ENCODE data around the gene AGPS. TPM values are rescaled to one million over a fixed set of nuclear protein-coding genes. Genes with fewer than 3 reads are reported as not detected.
"Not testable (repeated sequence)": the region's sequence is repeated elsewhere in the genome, so short reads cannot be mapped to it uniquely, and the experiment has no call there.

The AGPS gene
- polyA plus RNA-seq, 4 donors, result 44.0 to 54.7 (median 50.0) TPM

- no peak for DNase-seq (ENCODE audit: low read depth in 4 of 4, low spot score in 3 of 4)
Measured at GRCh38 chr2:177465400-177466138, 73.0 kb downstream of the AGPS start.

- DNase-seq (ENCODE audit: low read depth in 4 of 4, low spot score in 3 of 4), result no peak
Measured at GRCh38 chr2:177466337-177467195, 74.0 kb downstream of the AGPS start.

- no peak for DNase-seq (ENCODE audit: low read depth in 4 of 4, low spot score in 3 of 4)
Measured at GRCh38 chr2:177467646-177468045, 75.1 kb downstream of the AGPS start.

GRCh38 chr2:177471990-177472389 is 79.4 kb downstream of the AGPS start:
- DNase-seq (ENCODE audit: low read depth in 4 of 4, low spot score in 3 of 4), result no peak

GRCh38 chr2:177474301-177474700 is 81.7 kb downstream of the AGPS start:
- no peak for DNase-seq (ENCODE audit: low read depth in 4 of 4, low spot score in 3 of 4)

GRCh38 chr2:177474998-177475397 is 82.4 kb downstream of the AGPS start:
- no peak for DNase-seq (ENCODE audit: low read depth in 4 of 4, low spot score in 3 of 4)

GRCh38 chr2:177476897-177477296 is 84.3 kb downstream of the AGPS start:
- DNase-seq (ENCODE audit: low read depth in 4 of 4, low spot score in 3 of 4), result no peak

- DNase-seq (ENCODE audit: low read depth in 4 of 4, low spot score in 3 of 4), result no peak
Measured at GRCh38 chr2:177478029-177478428, 85.5 kb downstream of the AGPS start.

- no peak for DNase-seq (ENCODE audit: low read depth in 4 of 4, low spot score in 3 of 4)
Measured at GRCh38 chr2:177478907-177479306, 86.3 kb downstream of the AGPS start.

- DNase-seq (ENCODE audit: low read depth in 4 of 4, low spot score in 3 of 4), result no peak
Measured at GRCh38 chr2:177482195-177482594, 89.6 kb downstream of the AGPS start.

- no peak for DNase-seq (ENCODE audit: low read depth in 4 of 4, low spot score in 3 of 4)
Measured at GRCh38 chr2:177483531-177483930, 91.0 kb downstream of the AGPS start.

- no peak for DNase-seq (ENCODE audit: low read depth in 4 of 4, low spot score in 3 of 4)
Measured at GRCh38 chr2:177484180-177484795, 91.7 kb downstream of the AGPS start.

- not testable (repeated sequence) for DNase-seq (ENCODE audit: low read depth in 4 of 4, low spot score in 3 of 4)
Measured at GRCh38 chr2:177485657-177486056, 93.1 kb downstream of the AGPS start.

GRCh38 chr2:177489719-177490301 is 97.2 kb downstream of the AGPS start:
- DNase-seq (ENCODE audit: low read depth in 4 of 4, low spot score in 3 of 4), result peak; percentile 21 to 54 (median 34)

- no peak for DNase-seq (ENCODE audit: low read depth in 4 of 4, low spot score in 3 of 4)
Measured at GRCh38 chr2:177495945-177496344, 103.4 kb downstream of the AGPS start.

GRCh38 chr2:177496921-177497320 is 104.3 kb downstream of the AGPS start:
- no peak for DNase-seq (ENCODE audit: low read depth in 4 of 4, low spot score in 3 of 4)

GRCh38 chr2:177501186-177501585 is 108.6 kb downstream of the AGPS start:
- DNase-seq (ENCODE audit: low read depth in 4 of 4, low spot score in 3 of 4), result no peak

GRCh38 chr2:177506505-177506904 is 113.9 kb downstream of the AGPS start:
- DNase-seq (ENCODE audit: low read depth in 4 of 4, low spot score in 3 of 4), result no peak

GRCh38 chr2:177506998-177507397 is 114.4 kb downstream of the AGPS start:
- DNase-seq (ENCODE audit: low read depth in 4 of 4, low spot score in 3 of 4), result no peak

GRCh38 chr2:177516824-177517544 is 124.4 kb downstream of the AGPS start:
- no peak for DNase-seq (ENCODE audit: low read depth in 4 of 4, low spot score in 3 of 4)

Measured in right renal pelvis (tissue), 4 donors.